H1 (cell line): Measurements from ENCODE around the gene MXRA8. TPM values are rescaled to one million over a fixed set of nuclear protein-coding genes. Genes with fewer than 3 reads are reported as not detected.

Experiments
- BACH1 ChIP-seq: IDR thresholded peaks from 2 replicates; pipeline ENCODE4 v1.6.1; 2012; ENCODE audit warnings: low read length, improper control_type of control experiment
- CHD7 ChIP-seq: fragments of 300-600 bp; sonication (generic); IDR thresholded peaks from 2 replicates; pipeline ENCODE4 v1.7.1; 2012; ENCODE audit warnings: low read length, moderate library complexity, mild to moderate bottlenecking, inconsistent platforms; ENCODE audit not compliant: insufficient replicate concordance
- SIRT6 ChIP-seq: IDR thresholded peaks from one replicate; pipeline ENCODE4 v1.7.1; 2012; ENCODE audit warnings: low read length, inconsistent platforms
- USF2 ChIP-seq: IDR thresholded peaks from 2 replicates; pipeline ENCODE4 v1.6.1; 2011; ENCODE audit warnings: low read length, improper control_type of control experiment
- polyA plus RNA-seq, 7 experiments: library from polyadenylated mRNA; depleted of rRNA in 3 of 7; stranded (reverse) in 5 of 7; unstranded in 2 of 7; fragments of >200 nt in 5 of 7; fragments of 200-250 nt in 2 of 7; gene quantifications; 1 replicate in 5 of 7; 2 replicates in 1 of 7; 4 replicates in 1 of 7; pipeline versions ENCODE4 v1.2.1 to v1.2.3, GENCODE V29; 2011 to 2013; ENCODE audit warnings: missing spikeins in 2 of 7, mixed read lengths in 2 of 7
- total RNA-seq: library from RNA; stranded (reverse); fragmentation: NEBNext Ultra II Directional; extraction: Animal tissue kit (Norgen Biotek cat#: 25700); gene quantifications from 2 replicates; pipeline ENCODE4 v1.2.1, GENCODE V29; 2021

The MXRA8 gene
- total and polyA plus RNA-seq, 2 of the 8 experiments (the other 6 are each of a cell fraction or from before 2014, with no cell fraction given) = 10.5 to 17.2 TPM

GRCh38 chr1:1312450-1313314 lies 45.7 kb downstream of the MXRA8 start (continued):
- TF ChIP-seq CHD7 (no peak), BACH1 (no peak), USF2 (no peak), SIRT6 (no peak)
